OCI-LY7 (cell line): ENCODE measurements around the gene POLR2I.

ENCODE experiments used
- EZH2phosphoT487 ChIP-seq: fragments of 200-600 bp; sonication (generic); IDR thresholded peaks from 2 replicates; pipeline ENCODE4 v1.6.1; 2018; ENCODE audit warnings: low read depth, borderline replicate concordance, mild to moderate bottlenecking, mixed run types, antibody characterized with exemption, low read length, moderate library complexity, mixed read lengths
- TF ChIP-seq, protein P1 (sequence below): fragments of 200-600 bp; sonication (generic); conservative IDR thresholded peaks from 2 replicates; pipeline ENCODE4 v1.5.1; 2014; ENCODE audit warnings: mild to moderate bottlenecking, antibody characterized with exemption, low read length, moderate library complexity, mixed read lengths

DNA sequence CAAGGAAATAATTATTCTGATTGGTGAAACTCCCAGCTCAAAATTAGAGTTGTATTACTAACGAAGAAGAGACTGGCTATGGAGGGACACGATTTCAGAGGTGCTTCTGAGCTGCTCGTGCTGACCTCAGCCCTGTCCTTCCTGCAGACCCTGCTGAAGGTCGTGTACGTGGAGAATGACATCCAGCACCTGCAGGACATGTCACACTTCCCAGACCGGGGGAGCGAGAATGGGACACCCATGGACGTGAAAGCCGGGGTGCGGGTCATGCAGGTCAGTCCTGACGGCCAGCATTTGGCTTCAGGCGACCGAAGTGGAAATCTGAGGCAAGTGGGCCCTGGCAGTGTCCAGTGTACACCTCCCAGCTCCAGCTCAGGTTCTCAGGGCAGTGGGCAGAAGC, 31.8 kb downstream of the POLR2I start:
- TF ChIP-seq, protein P1, sequence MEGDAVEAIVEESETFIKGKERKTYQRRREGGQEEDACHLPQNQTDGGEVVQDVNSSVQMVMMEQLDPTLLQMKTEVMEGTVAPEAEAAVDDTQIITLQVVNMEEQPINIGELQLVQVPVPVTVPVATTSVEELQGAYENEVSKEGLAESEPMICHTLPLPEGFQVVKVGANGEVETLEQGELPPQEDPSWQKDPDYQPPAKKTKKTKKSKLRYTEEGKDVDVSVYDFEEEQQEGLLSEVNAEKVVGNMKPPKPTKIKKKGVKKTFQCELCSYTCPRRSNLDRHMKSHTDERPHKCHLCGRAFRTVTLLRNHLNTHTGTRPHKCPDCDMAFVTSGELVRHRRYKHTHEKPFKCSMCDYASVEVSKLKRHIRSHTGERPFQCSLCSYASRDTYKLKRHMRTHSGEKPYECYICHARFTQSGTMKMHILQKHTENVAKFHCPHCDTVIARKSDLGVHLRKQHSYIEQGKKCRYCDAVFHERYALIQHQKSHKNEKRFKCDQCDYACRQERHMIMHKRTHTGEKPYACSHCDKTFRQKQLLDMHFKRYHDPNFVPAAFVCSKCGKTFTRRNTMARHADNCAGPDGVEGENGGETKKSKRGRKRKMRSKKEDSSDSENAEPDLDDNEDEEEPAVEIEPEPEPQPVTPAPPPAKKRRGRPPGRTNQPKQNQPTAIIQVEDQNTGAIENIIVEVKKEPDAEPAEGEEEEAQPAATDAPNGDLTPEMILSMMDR = no peak
- TF ChIP-seq EZH2phosphoT487 = no peak
